ENCODE measurements around the gene DCLRE1A. TPM values are rescaled to one million over a fixed set of nuclear protein-coding genes. Genes with fewer than 3 reads are reported as not detected.
A peak's percentile ranks its signal among the peaks of the same experiment; 100 is the strongest.

Gene DCLRE1A
- total and polyA plus RNA-seq, 9 of the 15 experiments (the other 6 are each of a cell fraction or from before 2014, with no cell fraction given), result 8.5 to 25.5 (median 15.5) TPM

DNA sequence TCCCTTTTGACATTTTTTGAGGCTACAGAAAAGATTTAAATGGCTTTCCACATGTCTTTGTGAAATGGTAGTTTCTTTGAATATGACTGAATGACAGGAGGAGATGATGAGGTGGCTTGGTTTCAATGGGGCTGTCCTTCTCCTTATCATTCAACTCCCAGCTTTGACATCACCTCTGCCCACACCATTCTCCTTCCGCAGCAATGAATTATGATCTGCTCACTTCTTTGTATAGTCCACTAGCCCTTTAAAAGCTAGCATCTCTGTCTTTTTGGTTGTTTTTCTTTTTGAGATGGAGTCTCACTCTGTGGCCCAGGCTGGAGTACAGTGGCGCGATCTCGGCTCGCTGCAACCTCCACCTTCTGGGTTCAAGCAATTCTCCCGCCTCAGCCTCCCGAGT, 31.7 kb downstream of the DCLRE1A start:
- H3K27ac ChIP-seq (ENCODE audit: extremely low read depth, low read depth, low read length), result no peak overlapping the region
- no peak overlapping the region for H3K4me3 ChIP-seq
- H3K36me3 ChIP-seq (ENCODE audit: control insufficient read depth, insufficient read depth, low read length), result no peaks in the 10 kb centered on the region
- H3K79me2 ChIP-seq (ENCODE audit: control insufficient read depth, insufficient read depth, low read length), result no peaks in the 10 kb centered on the region
- 35% methylated on average over 2 of the region's 7 CpGs for WGBS (ENCODE audit: insufficient coverage, low coverage, missing lambda C conversion rate)
- H3K9ac ChIP-seq (ENCODE audit: insufficient read depth in 1 of 2, low read depth in 2 of 2, low read length in 2 of 2), result no peak overlapping the region
- peak; percentile 73 for FAIRE-seq
- no peaks in the 10 kb centered on the region for H4K20me1 ChIP-seq (replicated peaks; ENCODE audit: control insufficient read depth, insufficient read depth, low read length)
- H3K27me3 ChIP-seq (ENCODE audit: control insufficient read depth in 2 of 2, insufficient read depth in 2 of 2, low read length in 2 of 2), result no peaks in the 10 kb centered on the region
- no TSS peak for BruUV-seq (replicated peaks)
- no peaks in the 10 kb centered on the region for H3K9me3 ChIP-seq (replicated peaks; ENCODE audit: control insufficient read depth, insufficient read depth, low read depth, low read length)
- H3K4me1 ChIP-seq (replicated peaks in 1 of 2; ENCODE audit: control insufficient read depth in 2 of 2, insufficient read depth in 2 of 2, low read length in 2 of 2), result peaks cover 13 to 21% of the 10 kb centered on the region in 2 experiments; a peak in 3 of 5 replicates
- ChIA-PET CTCF (ENCODE audit: low intra/inter-chr PET ratio) (no interaction called here), POLR2A (no interaction called here)
- H3K4me2 ChIP-seq (ENCODE audit: insufficient read depth, low read length), result peak overlapping the region; percentile 11; the same call in 1 of the 2 replicates
- no peaks in the 10 kb centered on the region for H3K9me1 ChIP-seq (ENCODE audit: control insufficient read depth, insufficient read depth, low read length)
- intact Hi-C loops (cut with micrococcal nuclease), result no loop called here
- in situ Hi-C loops (cut with MboI), result no loop called here
- peak; percentile 37 to 69 (median 54) for DNase-seq (ENCODE audit: extremely low read depth in 1 of 4, low spot score in 3 of 4)
- no peak overlapping the region for H2AFZ ChIP-seq (ENCODE audit: low read depth, low read length)
- peak; percentile 84 for ATAC-seq
- TF ChIP-seq TAF9B (IDR thresholded peaks at IDR 0.05; ENCODE audit: partially characterized antibody), result peak; percentile 18
- TF ChIP-seq EGR1 (conservative IDR thresholded peaks at IDR 0.05), result peak; percentile 54
- TF ChIP-seq CREB1 (IDR thresholded peaks at IDR 0.05), result no peak
- TF ChIP-seq CREB1 (CRISPR knock-in tag; IDR thresholded peaks at IDR 0.05), result no peak
- TF ChIP-seq, protein P1, sequence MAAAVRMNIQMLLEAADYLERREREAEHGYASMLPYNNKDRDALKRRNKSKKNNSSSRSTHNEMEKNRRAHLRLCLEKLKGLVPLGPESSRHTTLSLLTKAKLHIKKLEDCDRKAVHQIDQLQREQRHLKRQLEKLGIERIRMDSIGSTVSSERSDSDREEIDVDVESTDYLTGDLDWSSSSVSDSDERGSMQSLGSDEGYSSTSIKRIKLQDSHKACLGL (CRISPR knock-in tag; IDR thresholded peaks at IDR 0.05; ENCODE audit: borderline replicate concordance, poor library complexity, severe bottlenecking), result no peak
- TF ChIP-seq, protein P2, sequence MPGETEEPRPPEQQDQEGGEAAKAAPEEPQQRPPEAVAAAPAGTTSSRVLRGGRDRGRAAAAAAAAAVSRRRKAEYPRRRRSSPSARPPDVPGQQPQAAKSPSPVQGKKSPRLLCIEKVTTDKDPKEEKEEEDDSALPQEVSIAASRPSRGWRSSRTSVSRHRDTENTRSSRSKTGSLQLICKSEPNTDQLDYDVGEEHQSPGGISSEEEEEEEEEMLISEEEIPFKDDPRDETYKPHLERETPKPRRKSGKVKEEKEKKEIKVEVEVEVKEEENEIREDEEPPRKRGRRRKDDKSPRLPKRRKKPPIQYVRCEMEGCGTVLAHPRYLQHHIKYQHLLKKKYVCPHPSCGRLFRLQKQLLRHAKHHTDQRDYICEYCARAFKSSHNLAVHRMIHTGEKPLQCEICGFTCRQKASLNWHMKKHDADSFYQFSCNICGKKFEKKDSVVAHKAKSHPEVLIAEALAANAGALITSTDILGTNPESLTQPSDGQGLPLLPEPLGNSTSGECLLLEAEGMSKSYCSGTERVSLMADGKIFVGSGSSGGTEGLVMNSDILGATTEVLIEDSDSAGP (CRISPR knock-in tag; IDR thresholded peaks at IDR 0.05), result 0 out of 2 replicates have a peak, but pooled peaks have one; percentile 51
- TF ChIP-seq E2F3 (CRISPR knock-in tag; IDR thresholded peaks at IDR 0.05), result no peak
- no peak for TF ChIP-seq BRF1 (IDR thresholded peaks at IDR 0.05; ENCODE audit: borderline replicate concordance, extremely low read depth, insufficient read length)
- TF ChIP-seq NFIC (IDR thresholded peaks at IDR 0.05), result peak; percentile 47
- peak; percentile 56; the same call in 1 of the 2 replicates for TF ChIP-seq SMARCA4 (IDR thresholded peaks at IDR 0.05)
- TF ChIP-seq CBFA2T3 (IDR thresholded peaks at IDR 0.05), result peak; percentile 77
- TF ChIP-seq SIN3A (IDR thresholded peaks at IDR 0.05; ENCODE audit: borderline replicate concordance in 2 of 2, control insufficient read depth in 1 of 2, low read depth in 2 of 2, low read length in 2 of 2), result no peak
- 0 out of 2 replicates have a peak, but pooled peaks have one; percentile 21 for TF ChIP-seq GATA2 (CRISPR knock-in tag; IDR thresholded peaks at IDR 0.05)
- peak; percentile 82 for TF ChIP-seq ARID1B (IDR thresholded peaks at IDR 0.05)
- peak; percentile 46; the same call in 1 of the 2 replicates for TF ChIP-seq JUND (IDR thresholded peaks at IDR 0.05; ENCODE audit: borderline replicate concordance, low read depth, low read length)
- 0 out of 3 replicates have a peak, but pooled peaks have one; percentile 20 for TF ChIP-seq JUND (tag; IDR thresholded peaks at IDR 0.05; ENCODE audit: borderline replicate concordance, low read depth, low read length)
- TF ChIP-seq, protein P3, sequence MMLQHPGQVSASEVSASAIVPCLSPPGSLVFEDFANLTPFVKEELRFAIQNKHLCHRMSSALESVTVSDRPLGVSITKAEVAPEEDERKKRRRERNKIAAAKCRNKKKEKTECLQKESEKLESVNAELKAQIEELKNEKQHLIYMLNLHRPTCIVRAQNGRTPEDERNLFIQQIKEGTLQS (IDR thresholded peaks at IDR 0.05), result peak; percentile 20; the same call in 1 of the 2 replicates
- TF ChIP-seq, protein P3 (CRISPR knock-in tag; conservative IDR thresholded peaks at IDR 0.05), result no peak
- TF ChIP-seq HMG20B (CRISPR knock-in tag; IDR thresholded peaks at IDR 0.05), result no peak
- TF ChIP-seq MEIS2 (IDR thresholded peaks at IDR 0.05; ENCODE audit: partially characterized antibody), result peak; percentile 93
- TF ChIP-seq RFX7 (CRISPR knock-in tag; IDR thresholded peaks at IDR 0.05), result no peak
- TF ChIP-seq EHMT2 (IDR thresholded peaks at IDR 0.05), result no peak
